Osteoblast (primary cell): ENCODE results near the gene INTS11. TPM values are rescaled to one million over a fixed set of nuclear protein-coding genes. Genes with fewer than 3 reads are reported as not detected.

ENCODE experiments used
- DNase-seq: peaks from one replicate; pipeline ENCODE4 v3.0.0; 2011; ENCODE audit warnings: low spot score, mixed read lengths; ENCODE audit not compliant: insufficient read length; ENCODE audit errors: missing footprints
- H2AFZ ChIP-seq: 2 replicates; pipeline ENCODE4 v1.6.0; 2011; ENCODE audit warnings: mild to moderate bottlenecking, low read length
- H3K27ac ChIP-seq: 2 replicates; pipeline ENCODE4 v1.5.1; 2011; ENCODE audit warnings: mild to moderate bottlenecking, low read depth, low read length, moderate library complexity
- H3K27me3 ChIP-seq: 2 replicates; pipeline ENCODE4 v1.6.0; 2012; ENCODE audit warnings: mild to moderate bottlenecking, control low read depth, inconsistent platforms, low read length, moderate library complexity; ENCODE audit not compliant: insufficient read depth
- H3K36me3 ChIP-seq: 2 replicates; pipeline ENCODE4 v1.5.1; 2011; ENCODE audit warnings: mild to moderate bottlenecking, low read length, control low read depth, moderate library complexity; ENCODE audit not compliant: insufficient read depth
- H3K4me1 ChIP-seq: 2 replicates; pipeline ENCODE4 v1.5.1; 2011; ENCODE audit warnings: mild to moderate bottlenecking, low read length, control low read depth, moderate library complexity; ENCODE audit not compliant: insufficient read depth
- H3K4me2 ChIP-seq: 2 replicates; pipeline ENCODE4 v1.6.0; 2011; ENCODE audit warnings: mild to moderate bottlenecking, low read length; ENCODE audit not compliant: insufficient read depth
- H3K4me3 ChIP-seq: fragments of 200-600 bp; sonication (generic); 3 replicates; pipeline ENCODE4 v1.5.1; 2012; ENCODE audit warnings: mild to moderate bottlenecking, low read length, inconsistent platforms; ENCODE audit not compliant: insufficient read depth
- H3K79me2 ChIP-seq: 2 replicates; pipeline ENCODE4 v1.6.0; 2012; ENCODE audit warnings: mild to moderate bottlenecking, low read length, control low read depth, inconsistent platforms; ENCODE audit not compliant: insufficient read depth
- H3K9me3 ChIP-seq: 2 replicates; pipeline ENCODE4 v1.5.1; 2011; ENCODE audit warnings: low read depth, low read length, control low read depth
- H4K20me1 ChIP-seq: 2 replicates; pipeline ENCODE4 v1.6.0; 2012; ENCODE audit warnings: mild to moderate bottlenecking, low read length, control low read depth; ENCODE audit not compliant: insufficient read depth
- total RNA-seq: library from RNA; depleted of rRNA; stranded (reverse); fragments of >200 nt; gene quantifications from 2 replicates; pipeline ENCODE4 v1.2.3, GENCODE V29; 2012
- TF ChIP-seq, protein P1 (sequence below): IDR thresholded peaks from 2 replicates; pipeline ENCODE4 v1.5.1; 2011; ENCODE audit warnings: mild to moderate bottlenecking, low read depth, low read length, moderate library complexity; ENCODE audit errors: extremely low read depth

The INTS11 gene
- total RNA-seq, 1 donor = 59.7 TPM

DNA sequence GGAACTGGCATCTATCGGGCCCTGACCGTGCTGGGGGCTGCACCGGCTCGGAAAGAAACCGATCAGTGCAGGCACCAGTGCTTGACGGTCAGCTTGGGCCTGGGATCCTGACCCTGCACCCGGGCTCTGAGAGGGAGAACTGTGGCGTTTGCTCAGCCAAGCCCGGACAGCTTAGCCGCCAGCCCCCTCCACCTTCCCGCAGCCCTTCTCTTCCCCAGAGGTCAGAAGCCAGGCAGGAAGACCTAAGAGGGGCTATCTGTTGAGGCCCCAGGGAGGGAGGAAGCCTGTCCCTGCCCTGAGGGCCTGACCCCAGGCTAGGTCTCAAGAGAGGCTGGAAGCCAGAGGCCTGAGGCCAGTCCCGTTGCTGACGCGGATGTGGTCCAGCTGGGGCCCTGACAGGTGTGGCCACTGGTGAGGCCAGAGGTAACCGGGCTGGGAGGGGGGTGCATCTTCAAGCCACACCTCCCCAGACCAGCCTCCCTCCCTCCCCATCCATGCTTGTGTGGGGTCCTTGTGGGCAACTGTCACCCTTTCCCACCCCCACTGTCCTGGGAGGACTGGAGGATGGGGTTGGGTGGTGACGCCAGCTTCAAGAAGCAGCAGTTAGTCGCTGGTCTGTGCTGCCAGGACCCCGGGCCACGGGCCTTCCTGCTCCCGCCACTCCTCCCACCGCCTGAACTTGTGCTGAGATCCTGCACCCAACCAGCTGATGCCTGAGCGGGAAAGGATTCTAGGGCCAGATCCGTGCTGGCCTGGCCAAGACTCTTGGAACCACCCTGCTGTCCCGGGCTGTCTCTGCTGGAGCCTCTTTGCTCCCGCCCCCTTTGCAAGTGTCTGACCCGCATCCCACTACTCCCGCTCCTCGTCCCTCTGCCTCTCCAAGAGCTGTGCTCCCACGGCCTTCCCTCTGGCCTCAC is 27.3 kb upstream of the INTS11 start:
- Histone ChIP-seq H2AFZ (no peak overlapping the region), H3K79me2 (peaks cover 59% of the 10 kb centered on the region)
- peak; percentile 97 for DNase-seq

DNA sequence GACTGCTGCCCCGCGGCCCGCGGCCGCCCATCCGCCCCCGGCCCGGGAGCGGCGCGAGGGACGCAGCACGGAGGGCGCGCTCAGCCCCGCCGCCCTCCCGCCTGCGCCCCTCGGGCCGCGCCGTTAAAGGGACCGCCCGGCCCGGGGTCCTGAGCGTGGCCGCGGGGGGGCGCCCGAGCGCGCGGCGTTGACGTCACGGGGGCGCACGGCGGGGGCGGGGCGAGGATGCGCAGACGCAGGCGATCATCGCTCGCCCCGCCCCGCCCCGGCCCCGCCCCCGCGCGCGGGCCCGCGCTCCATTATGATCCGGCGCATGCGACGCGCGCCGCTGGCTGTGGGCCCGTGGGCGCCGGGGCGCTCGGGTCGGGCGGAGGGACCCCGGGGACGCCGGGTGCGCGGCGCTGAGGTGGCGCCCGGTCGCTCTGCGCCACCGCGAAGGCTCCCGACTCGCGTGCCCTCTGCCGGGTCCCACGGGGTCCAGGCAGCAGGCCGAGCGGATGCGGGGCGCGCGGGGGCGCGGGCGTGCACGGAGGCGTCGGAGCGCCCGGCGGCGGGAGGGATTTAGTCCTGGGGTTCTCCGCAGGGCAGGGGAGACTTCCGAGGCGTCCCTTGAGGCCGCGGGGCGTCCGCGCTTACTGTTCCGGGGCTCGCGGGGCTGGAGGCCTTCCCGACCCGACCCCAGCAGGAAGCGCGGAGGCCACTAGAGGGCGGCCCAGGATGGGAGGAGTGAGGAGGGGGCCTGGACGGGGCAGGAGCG is 25.0 kb upstream of the INTS11 start, which contains the start of gene DVL1:
Gene DVL1 (minus strand): TSS at position 163 of the 757 bp plus-strand sequence. CDS start 353 bp downstream, outside the sequence.
- H3K36me3 ChIP-seq = peaks cover 24% of the 10 kb centered on the region
- H3K4me3 ChIP-seq = peak within 1 kb of the TSS; percentile 82
- H3K79me2 ChIP-seq = peaks cover 64% of the 10 kb centered on the region
- peaks cover 59% of the 10 kb centered on the region for H4K20me1 ChIP-seq
- H3K9me3 ChIP-seq = no peaks in the 10 kb centered on the region
- H3K27ac ChIP-seq = peak within 1 kb of the TSS; percentile 64
- no peak within 1 kb of the TSS for H2AFZ ChIP-seq
- H3K4me1 ChIP-seq = peaks cover 40% of the 10 kb centered on the region
- H3K27me3 ChIP-seq = no peaks in the 10 kb centered on the region
- TF ChIP-seq, protein P1, sequence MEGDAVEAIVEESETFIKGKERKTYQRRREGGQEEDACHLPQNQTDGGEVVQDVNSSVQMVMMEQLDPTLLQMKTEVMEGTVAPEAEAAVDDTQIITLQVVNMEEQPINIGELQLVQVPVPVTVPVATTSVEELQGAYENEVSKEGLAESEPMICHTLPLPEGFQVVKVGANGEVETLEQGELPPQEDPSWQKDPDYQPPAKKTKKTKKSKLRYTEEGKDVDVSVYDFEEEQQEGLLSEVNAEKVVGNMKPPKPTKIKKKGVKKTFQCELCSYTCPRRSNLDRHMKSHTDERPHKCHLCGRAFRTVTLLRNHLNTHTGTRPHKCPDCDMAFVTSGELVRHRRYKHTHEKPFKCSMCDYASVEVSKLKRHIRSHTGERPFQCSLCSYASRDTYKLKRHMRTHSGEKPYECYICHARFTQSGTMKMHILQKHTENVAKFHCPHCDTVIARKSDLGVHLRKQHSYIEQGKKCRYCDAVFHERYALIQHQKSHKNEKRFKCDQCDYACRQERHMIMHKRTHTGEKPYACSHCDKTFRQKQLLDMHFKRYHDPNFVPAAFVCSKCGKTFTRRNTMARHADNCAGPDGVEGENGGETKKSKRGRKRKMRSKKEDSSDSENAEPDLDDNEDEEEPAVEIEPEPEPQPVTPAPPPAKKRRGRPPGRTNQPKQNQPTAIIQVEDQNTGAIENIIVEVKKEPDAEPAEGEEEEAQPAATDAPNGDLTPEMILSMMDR = peak; percentile 14
- peak within 1 kb of the TSS; percentile 92 for H3K4me2 ChIP-seq
- peak; percentile 99 for DNase-seq

More for the DNA sequence above, 27.3 kb upstream of the INTS11 start:
- Histone ChIP-seq H4K20me1 (peaks cover 41% of the 10 kb centered on the region), H3K4me1 (peaks cover 18% of the 10 kb centered on the region), H3K4me2 (peak overlapping the region; percentile 23), H3K9me3 (no peaks in the 10 kb centered on the region), H3K27ac (no peak overlapping the region), H3K27me3 (no peaks in the 10 kb centered on the region), H3K36me3 (peaks cover 29% of the 10 kb centered on the region), H3K4me3 (peak overlapping the region; percentile 28)
- TF ChIP-seq, protein P1 = no peak

DNA sequence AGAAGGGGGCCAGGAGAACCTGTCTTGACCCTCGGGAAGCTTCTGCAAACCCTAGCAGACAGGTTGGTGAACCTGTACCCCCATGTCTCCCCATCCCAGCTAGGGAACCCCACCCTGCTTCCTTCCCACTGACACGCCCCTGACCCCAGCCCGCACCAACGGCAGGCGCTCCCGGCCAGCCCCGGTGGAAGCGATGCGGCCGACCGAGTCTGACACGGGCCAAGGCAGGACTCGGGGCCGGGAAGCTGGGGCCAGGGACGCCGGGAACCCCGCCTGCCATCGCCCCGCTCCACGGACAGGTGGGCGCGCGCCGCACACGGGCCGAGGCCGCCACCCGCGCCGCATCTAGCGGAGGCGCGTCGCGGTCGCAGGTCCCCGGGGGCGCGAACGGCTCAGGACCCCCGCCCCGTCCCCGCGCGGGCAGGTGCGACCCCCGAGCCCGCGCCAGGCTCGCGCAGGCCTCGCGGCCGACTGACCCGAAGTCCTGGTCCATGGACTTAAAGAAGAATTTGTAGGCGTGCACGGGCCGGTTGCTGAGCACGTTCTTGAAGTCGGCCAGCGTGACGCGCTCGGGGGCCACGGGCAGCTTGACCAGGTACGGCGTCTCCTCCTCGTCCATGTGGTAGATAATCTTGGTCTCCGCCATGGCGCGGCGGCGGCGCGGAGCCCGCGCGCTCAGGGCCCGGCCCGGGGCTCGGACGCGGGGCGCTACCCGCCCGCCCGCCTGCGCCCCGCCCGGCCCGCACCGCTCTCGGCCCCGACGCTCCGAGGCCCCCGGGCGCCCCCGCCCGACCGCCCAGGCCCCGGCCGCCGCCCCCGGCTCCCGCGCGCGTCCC is 24.2 kb upstream of the INTS11 start:
- H3K27me3 ChIP-seq = no peaks in the 10 kb centered on the region
- peak; percentile 96 for DNase-seq
- H3K27ac ChIP-seq = peak overlapping the region; percentile 64
- H4K20me1 ChIP-seq = peaks cover 62% of the 10 kb centered on the region
- peak overlapping the region; percentile 82 for H3K4me3 ChIP-seq
- no peak overlapping the region for H2AFZ ChIP-seq
- H3K79me2 ChIP-seq = peaks cover 64% of the 10 kb centered on the region
- TF ChIP-seq, protein P1 = no peak
- peak overlapping the region; percentile 92 for H3K4me2 ChIP-seq
- peaks cover 35% of the 10 kb centered on the region for H3K4me1 ChIP-seq
- H3K36me3 ChIP-seq = peaks cover 18% of the 10 kb centered on the region
- no peaks in the 10 kb centered on the region for H3K9me3 ChIP-seq
